K562 (cell line): ENCODE results near the gene RHOBTB3. TPM values are rescaled to one million over a fixed set of nuclear protein-coding genes. Genes with fewer than 3 reads are reported as not detected.

Source experiments
- FOXA1 ChIP-seq: fragments of 450-650 bp; IDR thresholded peaks from 2 replicates; pipeline ENCODE4 v1.6.1; 2016; ENCODE audit warnings: mild to moderate bottlenecking, borderline replicate concordance
- KAT7 ChIP-seq: sonication (generic); formaldehyde crosslinking; IDR thresholded peaks from 2 replicates; pipeline ENCODE4 v1.8.0; 2022; ENCODE audit warnings: missing genetic modification reagents, mild to moderate bottlenecking, borderline replicate concordance
- MAZ ChIP-seq, 2 experiments: fragments of 450-650 bp in 1 of 2; sonication (generic) in 1 of 2; formaldehyde crosslinking; IDR thresholded peaks in 1 of 2; conservative IDR thresholded peaks in 1 of 2; 2 replicates each; pipeline versions ENCODE4 v1.4.0 to v1.5.0; 2020; ENCODE audit warnings: mild to moderate bottlenecking in 1 of 2, missing genetic modification reagents in 1 of 2
- NR4A1 ChIP-seq, 2 experiments: fragments of 250-450 bp in 1 of 2; fragments of 450-650 bp in 1 of 2; sonication (Bioruptor Pico) in 1 of 2; IDR thresholded peaks; 2 replicates each; pipeline versions ENCODE4 v1.4.0 to v1.6.1; 2016 to 2020; ENCODE audit warnings: mild to moderate bottlenecking in 2 of 2, missing compliant biosample characterization in 1 of 2, missing genetic modification characterization in 1 of 2, moderate library complexity in 1 of 2
- PCBP1 ChIP-seq: fragments of 200-400 bp; formaldehyde crosslinking; IDR thresholded peaks from 2 replicates; pipeline ENCODE4 v1.6.1; 2018; ENCODE audit warnings: mild to moderate bottlenecking, low read depth, low read length; ENCODE audit not compliant: poor library complexity, severe bottlenecking
- PRPF4 ChIP-seq: fragments of 200-400 bp; formaldehyde crosslinking; IDR thresholded peaks from one replicate; pipeline ENCODE4 v1.6.1; 2017; ENCODE audit warnings: low read length, low read depth, mild to moderate bottlenecking; ENCODE audit not compliant: insufficient read depth, poor library complexity, severe bottlenecking
- RB1 ChIP-seq: fragments of 450-650 bp; IDR thresholded peaks from 2 replicates; pipeline ENCODE4 v1.6.1; 2017; ENCODE audit warnings: low read depth, mild to moderate bottlenecking
- SNIP1 ChIP-seq: fragments of 450-650 bp; IDR thresholded peaks from 2 replicates; pipeline ENCODE4 v1.7.1; 2017; ENCODE audit warnings: low read depth, mild to moderate bottlenecking
- TRIM28 ChIP-seq: fragments of 450-650 bp; IDR thresholded peaks from 2 replicates; pipeline ENCODE4 v1.6.1; 2017
- WHSC1 ChIP-seq: IDR thresholded peaks from one replicate; pipeline ENCODE4 v1.6.1; 2012; ENCODE audit warnings: low read length, control low read depth, inconsistent platforms
- ZNF282 ChIP-seq: sonication (generic); formaldehyde crosslinking; IDR thresholded peaks from 2 replicates; pipeline ENCODE4 v1.8.1; 2023; ENCODE audit warnings: missing genetic modification reagents
- ZNF408 ChIP-seq: fragments of 250-450 bp; sonication (Bioruptor Pico); IDR thresholded peaks from 2 replicates; pipeline ENCODE4 v1.4.0; 2020; ENCODE audit warnings: low read depth, mild to moderate bottlenecking, moderate library complexity
- ZNF780A ChIP-seq: fragments of 250-450 bp; sonication (Bioruptor Pico); IDR thresholded peaks from 2 replicates; pipeline ENCODE4 v1.5.0; 2021; ENCODE audit warnings: mild to moderate bottlenecking
- polyA plus RNA-seq, 8 experiments: library from polyadenylated mRNA; depleted of rRNA in 4 of 8; stranded (reverse) in 5 of 8; unstranded in 3 of 8; fragments of >200 nt; fragmentation: Nextera tagmentation in 2 of 8; fragmentation: Illumina TruSeq in 1 of 8; extraction: Ambion mirVana in 2 of 8; extraction: Trizol in 1 of 8; gene quantifications; 2 replicates each; pipeline versions ENCODE4 v1.2.1 to v1.2.3, GENCODE V29; 2011 to 2014; ENCODE audit warnings: inconsistent platforms in 1 of 8, missing spikeins in 1 of 8
- total RNA-seq, 7 experiments: library from RNA; depleted of rRNA in 6 of 7; stranded (reverse); fragments of >200 nt in 6 of 7; fragmentation: Illumina TruSeq in 2 of 7; extraction: Trizol in 2 of 7; gene quantifications; 2 replicates each; pipeline versions ENCODE4 v1.2.1 to v1.2.3, GENCODE V29; 2011 to 2021; ENCODE audit warnings: low replicate concordance in 1 of 7
- TF ChIP-seq, protein P1 (sequence below), 3 experiments: fragments of 200-800 bp in 1 of 3; fragments of 250-450 bp in 1 of 3; fragments of 450-650 bp in 1 of 3; sonication (Bioruptor Pico) in 1 of 3; sonication (Bioruptor generic) in 1 of 3; formaldehyde crosslinking in 1 of 3; IDR thresholded peaks; 2 replicates each; pipeline versions ENCODE4 v1.6.1 to v1.8.0; 2016 to 2022; ENCODE audit warnings: mild to moderate bottlenecking in 2 of 3, missing genetic modification characterization in 2 of 3, missing compliant biosample characterization in 1 of 3, moderate library complexity in 1 of 3
- TF ChIP-seq, protein P2 (sequence below): fragments of 450-650 bp; IDR thresholded peaks from 2 replicates; pipeline ENCODE4 v1.6.1; 2018; ENCODE audit not compliant: partially characterized antibody
- TF ChIP-seq, protein P3 (sequence below): fragments of 200-400 bp; formaldehyde crosslinking; IDR thresholded peaks from 2 replicates; pipeline ENCODE4 v1.6.1; 2017; ENCODE audit warnings: mild to moderate bottlenecking, low read depth, low read length, moderate library complexity

The RHOBTB3 gene
- total and polyA plus RNA-seq, 9 of the 15 experiments (the other 6 are each of a cell fraction or from before 2014, with no cell fraction given): 39.7 to 143 (median 115) TPM

DNA sequence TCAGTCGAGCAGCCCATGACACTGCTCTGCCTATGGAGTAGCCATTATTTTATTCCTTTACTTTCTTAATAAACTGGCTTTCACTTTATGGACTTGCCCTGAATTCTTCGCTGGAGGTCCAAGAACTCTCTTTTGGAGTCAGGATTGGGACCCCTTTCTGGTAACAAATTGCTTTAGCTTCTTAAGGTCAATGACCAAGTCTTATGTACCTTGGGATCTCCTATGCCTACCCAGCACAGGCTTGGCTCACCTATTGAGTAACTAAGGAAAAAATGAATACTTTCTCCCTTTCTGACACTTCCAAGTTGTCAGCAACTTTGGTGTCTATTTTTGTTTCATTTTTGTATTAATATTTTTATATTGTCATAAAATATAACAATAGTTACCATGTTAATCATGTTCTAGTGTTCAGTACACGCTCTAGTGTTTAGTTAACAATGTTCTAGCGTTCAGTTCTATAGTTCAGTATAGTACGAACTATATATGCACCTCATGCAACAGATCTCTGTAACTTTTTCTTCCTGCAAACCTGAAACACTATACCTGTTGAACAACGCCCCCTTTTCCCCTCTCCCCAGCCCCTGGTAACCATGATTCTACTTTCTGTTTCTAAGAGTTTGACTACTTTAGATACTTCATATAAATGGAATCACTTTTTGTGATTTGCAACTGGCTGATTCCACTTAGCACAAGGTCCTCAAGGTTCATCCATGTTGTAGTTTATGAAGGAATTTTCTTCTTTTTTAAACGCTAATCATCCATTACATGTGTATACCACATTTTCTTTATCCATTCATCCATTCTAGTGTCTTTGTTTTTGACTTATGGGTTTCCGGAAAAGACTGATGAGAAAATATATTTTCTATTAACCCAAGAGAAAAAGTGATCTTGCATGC is 1.8 kb upstream of the RHOBTB3 start (continued):
- TF ChIP-seq FOXA1: no peak
- TF ChIP-seq PCBP1: no peak
- 0 out of 2 replicates have a peak, but pooled peaks have one; percentile 10 for TF ChIP-seq ZNF780A (CRISPR knock-in tag)
- TF ChIP-seq ZNF282: no peak
- no peak for TF ChIP-seq ZNF408 (CRISPR knock-in tag)
- TF ChIP-seq WHSC1: no peak
- no peak for TF ChIP-seq PRPF4
- TF ChIP-seq, protein P1, sequence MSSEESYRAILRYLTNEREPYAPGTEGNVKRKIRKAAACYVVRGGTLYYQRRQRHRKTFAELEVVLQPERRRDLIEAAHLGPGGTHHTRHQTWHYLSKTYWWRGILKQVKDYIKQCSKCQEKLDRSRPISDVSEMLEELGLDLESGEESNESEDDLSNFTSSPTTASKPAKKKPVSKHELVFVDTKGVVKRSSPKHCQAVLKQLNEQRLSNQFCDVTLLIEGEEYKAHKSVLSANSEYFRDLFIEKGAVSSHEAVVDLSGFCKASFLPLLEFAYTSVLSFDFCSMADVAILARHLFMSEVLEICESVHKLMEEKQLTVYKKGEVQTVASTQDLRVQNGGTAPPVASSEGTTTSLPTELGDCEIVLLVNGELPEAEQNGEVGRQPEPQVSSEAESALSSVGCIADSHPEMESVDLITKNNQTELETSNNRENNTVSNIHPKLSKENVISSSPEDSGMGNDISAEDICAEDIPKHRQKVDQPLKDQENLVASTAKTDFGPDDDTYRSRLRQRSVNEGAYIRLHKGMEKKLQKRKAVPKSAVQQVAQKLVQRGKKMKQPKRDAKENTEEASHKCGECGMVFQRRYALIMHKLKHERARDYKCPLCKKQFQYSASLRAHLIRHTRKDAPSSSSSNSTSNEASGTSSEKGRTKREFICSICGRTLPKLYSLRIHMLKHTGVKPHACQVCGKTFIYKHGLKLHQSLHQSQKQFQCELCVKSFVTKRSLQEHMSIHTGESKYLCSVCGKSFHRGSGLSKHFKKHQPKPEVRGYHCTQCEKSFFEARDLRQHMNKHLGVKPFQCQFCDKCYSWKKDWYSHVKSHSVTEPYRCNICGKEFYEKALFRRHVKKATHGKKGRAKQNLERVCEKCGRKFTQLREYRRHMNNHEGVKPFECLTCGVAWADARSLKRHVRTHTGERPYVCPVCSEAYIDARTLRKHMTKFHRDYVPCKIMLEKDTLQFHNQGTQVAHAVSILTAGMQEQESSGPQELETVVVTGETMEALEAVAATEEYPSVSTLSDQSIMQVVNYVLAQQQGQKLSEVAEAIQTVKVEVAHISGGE (CRISPR knock-in tag; IDR thresholded peaks at IDR 0.05): no peak
- TF ChIP-seq, protein P2, sequence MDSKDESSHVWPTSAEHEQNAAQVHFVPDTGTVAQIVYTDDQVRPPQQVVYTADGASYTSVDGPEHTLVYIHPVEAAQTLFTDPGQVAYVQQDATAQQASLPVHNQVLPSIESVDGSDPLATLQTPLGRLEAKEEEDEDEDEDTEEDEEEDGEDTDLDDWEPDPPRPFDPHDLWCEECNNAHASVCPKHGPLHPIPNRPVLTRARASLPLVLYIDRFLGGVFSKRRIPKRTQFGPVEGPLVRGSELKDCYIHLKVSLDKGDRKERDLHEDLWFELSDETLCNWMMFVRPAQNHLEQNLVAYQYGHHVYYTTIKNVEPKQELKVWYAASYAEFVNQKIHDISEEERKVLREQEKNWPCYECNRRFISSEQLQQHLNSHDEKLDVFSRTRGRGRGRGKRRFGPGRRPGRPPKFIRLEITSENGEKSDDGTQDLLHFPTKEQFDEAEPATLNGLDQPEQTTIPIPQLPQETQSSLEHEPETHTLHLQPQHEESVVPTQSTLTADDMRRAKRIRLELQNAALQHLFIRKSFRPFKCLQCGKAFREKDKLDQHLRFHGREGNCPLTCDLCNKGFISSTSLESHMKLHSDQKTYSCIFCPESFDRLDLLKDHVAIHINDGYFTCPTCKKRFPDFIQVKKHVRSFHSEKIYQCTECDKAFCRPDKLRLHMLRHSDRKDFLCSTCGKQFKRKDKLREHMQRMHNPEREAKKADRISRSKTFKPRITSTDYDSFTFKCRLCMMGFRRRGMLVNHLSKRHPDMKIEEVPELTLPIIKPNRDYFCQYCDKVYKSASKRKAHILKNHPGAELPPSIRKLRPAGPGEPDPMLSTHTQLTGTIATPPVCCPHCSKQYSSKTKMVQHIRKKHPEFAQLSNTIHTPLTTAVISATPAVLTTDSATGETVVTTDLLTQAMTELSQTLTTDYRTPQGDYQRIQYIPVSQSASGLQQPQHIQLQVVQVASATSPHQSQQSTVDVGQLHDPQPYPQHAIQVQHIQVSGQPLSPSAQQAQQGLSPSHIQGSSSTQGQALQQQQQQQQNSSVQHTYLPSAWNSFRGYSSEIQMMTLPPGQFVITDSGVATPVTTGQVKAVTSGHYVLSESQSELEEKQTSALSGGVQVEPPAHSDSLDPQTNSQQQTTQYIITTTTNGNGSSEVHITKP: peak; percentile 65
- TF ChIP-seq NR4A1 (CRISPR knock-in tag; IDR thresholded peaks at IDR 0.05): no peak
- TF ChIP-seq NR4A1 (tag; IDR thresholded peaks at IDR 0.05): no peak
- TF ChIP-seq, protein P3, sequence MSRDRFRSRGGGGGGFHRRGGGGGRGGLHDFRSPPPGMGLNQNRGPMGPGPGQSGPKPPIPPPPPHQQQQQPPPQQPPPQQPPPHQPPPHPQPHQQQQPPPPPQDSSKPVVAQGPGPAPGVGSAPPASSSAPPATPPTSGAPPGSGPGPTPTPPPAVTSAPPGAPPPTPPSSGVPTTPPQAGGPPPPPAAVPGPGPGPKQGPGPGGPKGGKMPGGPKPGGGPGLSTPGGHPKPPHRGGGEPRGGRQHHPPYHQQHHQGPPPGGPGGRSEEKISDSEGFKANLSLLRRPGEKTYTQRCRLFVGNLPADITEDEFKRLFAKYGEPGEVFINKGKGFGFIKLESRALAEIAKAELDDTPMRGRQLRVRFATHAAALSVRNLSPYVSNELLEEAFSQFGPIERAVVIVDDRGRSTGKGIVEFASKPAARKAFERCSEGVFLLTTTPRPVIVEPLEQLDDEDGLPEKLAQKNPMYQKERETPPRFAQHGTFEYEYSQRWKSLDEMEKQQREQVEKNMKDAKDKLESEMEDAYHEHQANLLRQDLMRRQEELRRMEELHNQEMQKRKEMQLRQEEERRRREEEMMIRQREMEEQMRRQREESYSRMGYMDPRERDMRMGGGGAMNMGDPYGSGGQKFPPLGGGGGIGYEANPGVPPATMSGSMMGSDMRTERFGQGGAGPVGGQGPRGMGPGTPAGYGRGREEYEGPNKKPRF: no peak
- peak; percentile 41; the same call in 1 of the 2 replicates for TF ChIP-seq SNIP1
- no peak for TF ChIP-seq KAT7 (CRISPR knock-in tag)
- no peak; the same call in 1 of the 2 replicates for TF ChIP-seq RB1
- no peak; the same call in 1 of the 2 replicates for TF ChIP-seq TRIM28
- TF ChIP-seq MAZ (CRISPR knock-in tag; conservative IDR thresholded peaks at IDR 0.05 in 1 of 2, IDR thresholded peaks at IDR 0.05 in 1 of 2): peak in 1 of 2 experiments; percentile 33; a peak in 2 of 4 replicates
